ENCODE results near the gene MXD1. TPM values are rescaled to one million over a fixed set of nuclear protein-coding genes. Genes with fewer than 3 reads are reported as not detected.

The MXD1 gene
- total RNA-seq, 6 experiments from 2014 or later = 4.1 to 9.1 (median 6.9) TPM

- TF ChIP-seq CTCF (IDR thresholded peaks at IDR 0.05) = no peak
- H3K27ac Mint-ChIP-seq = no peak overlapping the region
- H3K4me1 Mint-ChIP-seq (ENCODE audit: low read depth) = no peaks in the 10 kb centered on the region
- peaks cover 24% of the 10 kb centered on the region for H3K27me3 Mint-ChIP-seq (ENCODE audit: insufficient read depth)
- no peak for DNase-seq
- no peak overlapping the region for H3K4me3 Mint-ChIP-seq
- no peaks in the 10 kb centered on the region for H3K9me3 Mint-ChIP-seq
- no peaks in the 10 kb centered on the region for H3K36me3 Mint-ChIP-seq (ENCODE audit: low read depth)
Measured at GRCh38 chr2:69962986-69963730, 48.2 kb downstream of the MXD1 start.

- TF ChIP-seq CTCF (IDR thresholded peaks at IDR 0.05) = no peak
- H3K36me3 Mint-ChIP-seq (ENCODE audit: low read depth) = no peaks in the 10 kb centered on the region
- H3K4me3 Mint-ChIP-seq = no peak overlapping the region
- no peaks in the 10 kb centered on the region for H3K9me3 Mint-ChIP-seq
- H3K27ac Mint-ChIP-seq = no peak overlapping the region
- H3K27me3 Mint-ChIP-seq (ENCODE audit: insufficient read depth) = peaks cover 25% of the 10 kb centered on the region
- no peaks in the 10 kb centered on the region for H3K4me1 Mint-ChIP-seq (ENCODE audit: low read depth)
- no peak for DNase-seq
Measured at GRCh38 chr2:69964353-69964841, 49.5 kb downstream of the MXD1 start.

- no peak for DNase-seq
- Mint-ChIP-seq H3K4me3 (no peak overlapping the region), H3K27me3 (ENCODE audit: insufficient read depth) (peaks cover 19% of the 10 kb centered on the region), H3K4me1 (ENCODE audit: low read depth) (no peaks in the 10 kb centered on the region), H3K9me3 (no peaks in the 10 kb centered on the region), H3K36me3 (ENCODE audit: low read depth) (no peaks in the 10 kb centered on the region), H3K27ac (no peak overlapping the region)
- no peak for TF ChIP-seq CTCF (IDR thresholded peaks at IDR 0.05)
Measured at GRCh38 chr2:69965756-69966445, 51.0 kb downstream of the MXD1 start.

- H3K36me3 Mint-ChIP-seq (ENCODE audit: low read depth) = no peaks in the 10 kb centered on the region
- no peak for DNase-seq
Measured at GRCh38 chr2:69966496-69966895, 51.6 kb downstream of the MXD1 start.

GRCh38 chr2:69968609-69969008 is 53.7 kb downstream of the MXD1 start:
- Mint-ChIP-seq H3K27me3 (ENCODE audit: insufficient read depth) (peaks cover 23% of the 10 kb centered on the region), H3K4me3 (no peak overlapping the region), H3K27ac (no peak overlapping the region), H3K4me1 (ENCODE audit: low read depth) (peaks cover 9% of the 10 kb centered on the region; the same call in 1 of the 2 replicates), H3K36me3 (ENCODE audit: low read depth) (no peaks in the 10 kb centered on the region), H3K9me3 (no peaks in the 10 kb centered on the region)
- DNase-seq = no peak
- no peak for TF ChIP-seq CTCF (IDR thresholded peaks at IDR 0.05)

More at GRCh38 chr2:69966496-69966895, 51.6 kb downstream of the MXD1 start:
- Mint-ChIP-seq H3K27ac (no peak overlapping the region), H3K27me3 (ENCODE audit: insufficient read depth) (peaks cover 20% of the 10 kb centered on the region), H3K4me1 (ENCODE audit: low read depth) (no peaks in the 10 kb centered on the region), H3K9me3 (no peaks in the 10 kb centered on the region), H3K4me3 (no peak overlapping the region)
- no peak for TF ChIP-seq CTCF (IDR thresholded peaks at IDR 0.05)

Measured in HFFc6 (cell line).